Suprapubic skin (tissue), 4 donors: ENCODE measurements around the gene HAVCR1.
"Not testable (repeated sequence)": the region's sequence is repeated elsewhere in the genome, so short reads cannot be mapped to it uniquely, and the experiment has no call there.

Experiments used
- EP300 ChIP-seq: sonication (generic); formaldehyde crosslinking; IDR thresholded peaks from one replicate; pipeline ENCODE4 v1.6.1; 2017; ENCODE audit warnings: antibody characterized with exemption
- POLR2A ChIP-seq, 2 donors: fragments of 450-650 bp; IDR thresholded peaks; one replicate each; pipeline ENCODE4 v1.6.1; 2017; ENCODE audit warnings: antibody characterized with exemption in 2 of 2, mild to moderate bottlenecking in 2 of 2, moderate library complexity in 2 of 2
- POLR2AphosphoS5 ChIP-seq, 3 donors: sonication (generic); formaldehyde crosslinking; IDR thresholded peaks; one replicate each; pipeline ENCODE4 v1.6.1; 2017; ENCODE audit warnings: antibody characterized with exemption in 3 of 3
- TF ChIP-seq, protein P1 (sequence below), 2 donors: fragments of 200-600 bp in 1 of 2; fragments of 450-650 bp in 1 of 2; sonication (generic) in 1 of 2; IDR thresholded peaks; one replicate each; pipeline ENCODE4 v1.5.1; 2016 to 2019; ENCODE audit warnings: antibody characterized with exemption in 2 of 2, mild to moderate bottlenecking in 1 of 2, moderate library complexity in 1 of 2

DNA sequence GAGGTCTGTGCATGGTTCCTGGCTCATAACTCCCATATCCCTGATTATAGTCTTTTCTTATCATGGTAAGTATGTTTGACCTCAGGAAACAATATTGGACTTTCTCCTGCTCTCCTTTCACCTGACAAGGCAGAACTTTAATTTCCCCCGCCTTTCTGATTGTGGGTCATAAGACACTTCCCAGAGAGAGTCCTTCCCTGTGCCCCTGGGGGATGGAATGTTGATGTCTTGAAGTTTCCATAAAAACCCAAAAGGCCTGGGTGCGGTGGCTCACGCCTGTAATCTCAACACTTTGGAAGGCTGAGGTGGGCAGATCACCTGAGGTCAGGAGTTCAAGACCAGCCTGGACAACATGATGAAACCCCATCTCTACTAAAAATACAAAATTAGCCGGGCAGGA is 11.9 kb downstream of the HAVCR1 start:
- TF ChIP-seq, protein P1, sequence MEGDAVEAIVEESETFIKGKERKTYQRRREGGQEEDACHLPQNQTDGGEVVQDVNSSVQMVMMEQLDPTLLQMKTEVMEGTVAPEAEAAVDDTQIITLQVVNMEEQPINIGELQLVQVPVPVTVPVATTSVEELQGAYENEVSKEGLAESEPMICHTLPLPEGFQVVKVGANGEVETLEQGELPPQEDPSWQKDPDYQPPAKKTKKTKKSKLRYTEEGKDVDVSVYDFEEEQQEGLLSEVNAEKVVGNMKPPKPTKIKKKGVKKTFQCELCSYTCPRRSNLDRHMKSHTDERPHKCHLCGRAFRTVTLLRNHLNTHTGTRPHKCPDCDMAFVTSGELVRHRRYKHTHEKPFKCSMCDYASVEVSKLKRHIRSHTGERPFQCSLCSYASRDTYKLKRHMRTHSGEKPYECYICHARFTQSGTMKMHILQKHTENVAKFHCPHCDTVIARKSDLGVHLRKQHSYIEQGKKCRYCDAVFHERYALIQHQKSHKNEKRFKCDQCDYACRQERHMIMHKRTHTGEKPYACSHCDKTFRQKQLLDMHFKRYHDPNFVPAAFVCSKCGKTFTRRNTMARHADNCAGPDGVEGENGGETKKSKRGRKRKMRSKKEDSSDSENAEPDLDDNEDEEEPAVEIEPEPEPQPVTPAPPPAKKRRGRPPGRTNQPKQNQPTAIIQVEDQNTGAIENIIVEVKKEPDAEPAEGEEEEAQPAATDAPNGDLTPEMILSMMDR (IDR thresholded peaks at IDR 0.05): not testable (repeated sequence)
- TF ChIP-seq POLR2A (IDR thresholded peaks at IDR 0.05); EP300; POLR2AphosphoS5 (IDR thresholded peaks at IDR 0.05): not testable (repeated sequence)
